ENCODE results near the gene PPP4R3A.
"Not testable (repeated sequence)": the region's sequence is repeated elsewhere in the genome, so short reads cannot be mapped to it uniquely, and the experiment has no call there.

Gene PPP4R3A

GRCh38 chr14:91494392-91495065 lies 15.6 kb downstream of the PPP4R3A start:
- peak overlapping the region; percentile 60 to 62 for H3K27ac Mint-ChIP-seq
- not testable (repeated sequence) for H3K27me3 Mint-ChIP-seq, H3K9me3 Mint-ChIP-seq, DNase-seq
- peaks cover 53 to 77% of the 10 kb centered on the region in 2 donors for H3K4me1 Mint-ChIP-seq (ENCODE audit: low read depth in 2 of 2)
- peaks cover 46% of the 10 kb centered on the region for H3K36me3 Mint-ChIP-seq (ENCODE audit: insufficient read depth)
- ATAC-seq (replicated peaks): peak; percentile 64
- peak overlapping the region; percentile 62 to 75 for H3K4me3 Mint-ChIP-seq

DNA sequence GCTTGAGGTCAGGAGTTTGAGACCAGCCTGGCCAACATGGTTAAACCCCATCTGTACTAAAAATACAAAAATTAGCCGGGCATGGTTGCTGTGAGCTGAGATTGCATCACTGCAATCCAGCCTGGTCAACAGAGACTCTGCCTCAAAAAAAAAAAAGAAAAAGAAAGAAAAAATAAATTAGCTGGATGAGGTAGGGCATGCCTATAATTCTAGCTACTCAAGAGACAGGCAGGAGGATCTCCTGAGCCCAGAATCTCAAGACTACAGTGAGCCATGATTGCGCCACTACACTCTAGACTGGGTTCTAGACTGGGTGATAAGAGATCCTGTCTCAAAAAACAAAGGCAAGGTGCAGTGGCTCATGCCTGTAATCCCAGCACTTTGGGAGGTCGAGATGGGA lies 16.9 kb downstream of the PPP4R3A start:
- H3K27ac Mint-ChIP-seq: peak overlapping the region in 1 of 2 donors; percentile 72
- no peak for ATAC-seq (replicated peaks)
- no peak for DNase-seq
- peaks cover 41% of the 10 kb centered on the region for H3K36me3 Mint-ChIP-seq (ENCODE audit: insufficient read depth)
- H3K27me3 Mint-ChIP-seq: no peaks in the 10 kb centered on the region
- peaks cover 51 to 77% of the 10 kb centered on the region in 2 donors for H3K4me1 Mint-ChIP-seq (ENCODE audit: low read depth in 2 of 2)
- no peak overlapping the region for H3K4me3 Mint-ChIP-seq
- no peaks in the 10 kb centered on the region for H3K9me3 Mint-ChIP-seq

- Mint-ChIP-seq H3K27me3 (no peaks in the 10 kb centered on the region), H3K36me3 (ENCODE audit: insufficient read depth) (peaks cover 85% of the 10 kb centered on the region), H3K4me3 (no peak overlapping the region), H3K9me3 (no peaks in the 10 kb centered on the region), H3K27ac (peak overlapping the region; percentile 2 to 4), H3K4me1 (ENCODE audit: low read depth in 2 of 2) (peaks cover 27 to 64% of the 10 kb centered on the region in 2 donors)
- ATAC-seq (replicated peaks): peak; percentile 54
- no peak for DNase-seq
These were observed 25.4 kb downstream of the PPP4R3A start for GRCh38 chr14:91484744-91485143.

- Mint-ChIP-seq H3K4me1 (ENCODE audit: low read depth in 2 of 2) (peaks cover 30 to 60% of the 10 kb centered on the region in 2 donors), H3K27me3 (no peaks in the 10 kb centered on the region), H3K9me3 (no peaks in the 10 kb centered on the region), H3K36me3 (ENCODE audit: insufficient read depth) (peaks cover 89% of the 10 kb centered on the region), H3K27ac (peak overlapping the region; percentile 2 to 86), H3K4me3 (no peak overlapping the region)
- ATAC-seq (replicated peaks) (peak; percentile 37), DNase-seq (peak in 1 of 3 experiments; percentile 21)
These were observed 25.9 kb downstream of the PPP4R3A start for GRCh38 chr14:91484186-91484585.

GRCh38 chr14:91482263-91483013 lies 27.7 kb downstream of the PPP4R3A start:
- Mint-ChIP-seq H3K4me3 (no peak overlapping the region), H3K4me1 (ENCODE audit: low read depth in 2 of 2) (peaks cover 41 to 65% of the 10 kb centered on the region in 2 donors)

GRCh38 chr14:91477388-91477787 lies 32.7 kb downstream of the PPP4R3A start:
- Mint-ChIP-seq H3K4me1 (ENCODE audit: low read depth in 2 of 2) (peaks cover 25 to 36% of the 10 kb centered on the region in 2 donors), H3K9me3 (no peaks in the 10 kb centered on the region), H3K27ac (peak overlapping the region; percentile 63 to 72), H3K36me3 (ENCODE audit: insufficient read depth) (peaks cover 99% of the 10 kb centered on the region), H3K4me3 (no peak overlapping the region), H3K27me3 (no peaks in the 10 kb centered on the region)
- DNase-seq: no peak
- ATAC-seq (replicated peaks): no peak

More at GRCh38 chr14:91482263-91483013, 27.7 kb downstream of the PPP4R3A start:
- no peak for ATAC-seq (replicated peaks)
- DNase-seq: no peak
- Mint-ChIP-seq H3K27me3 (no peaks in the 10 kb centered on the region), H3K27ac (peak overlapping the region; percentile 8 to 86), H3K9me3 (no peaks in the 10 kb centered on the region), H3K36me3 (ENCODE audit: insufficient read depth) (peaks cover 97% of the 10 kb centered on the region)

DNA sequence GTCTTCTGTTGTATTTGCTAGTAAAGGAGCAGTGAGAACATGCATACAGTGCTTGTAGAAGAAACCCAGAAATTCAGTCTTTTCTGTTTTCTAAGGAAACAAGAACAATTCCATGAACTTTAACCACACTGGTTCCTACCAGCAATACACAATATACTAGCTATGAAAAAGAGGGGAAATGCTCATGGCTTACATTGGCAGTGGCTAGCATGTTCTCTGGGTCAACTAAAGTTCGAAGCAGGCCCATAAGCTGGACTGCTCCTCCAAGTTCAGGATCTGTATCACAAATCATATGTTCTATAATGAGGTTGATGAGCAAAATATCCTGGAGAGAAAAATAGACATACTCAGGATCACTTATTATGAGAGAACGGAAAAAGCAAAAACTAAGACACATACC lies 37.1 kb downstream of the PPP4R3A start:
- ATAC-seq (replicated peaks) (no peak), DNase-seq (no peak)
- Mint-ChIP-seq H3K4me1 (ENCODE audit: low read depth in 2 of 2) (peaks cover 7 to 10% of the 10 kb centered on the region in 2 donors), H3K27ac (peak overlapping the region in 1 of 2 donors; percentile 38), H3K36me3 (ENCODE audit: insufficient read depth) (peaks cover 98% of the 10 kb centered on the region), H3K27me3 (no peaks in the 10 kb centered on the region), H3K9me3 (no peaks in the 10 kb centered on the region), H3K4me3 (no peak overlapping the region)

- no peaks in the 10 kb centered on the region for H3K27me3 Mint-ChIP-seq
- peaks cover 93% of the 10 kb centered on the region for H3K36me3 Mint-ChIP-seq (ENCODE audit: insufficient read depth)
- ATAC-seq (replicated peaks) (no peak), DNase-seq (no peak)
- peak overlapping the region in 1 of 2 donors; percentile 73 for H3K27ac Mint-ChIP-seq
- no peaks in the 10 kb centered on the region for H3K9me3 Mint-ChIP-seq
- H3K4me1 Mint-ChIP-seq (ENCODE audit: low read depth in 2 of 2): peaks cover 3 to 11% of the 10 kb centered on the region in 2 donors
- H3K4me3 Mint-ChIP-seq: no peak overlapping the region
These were observed 39.9 kb downstream of the PPP4R3A start for GRCh38 chr14:91470216-91470615.

DNA sequence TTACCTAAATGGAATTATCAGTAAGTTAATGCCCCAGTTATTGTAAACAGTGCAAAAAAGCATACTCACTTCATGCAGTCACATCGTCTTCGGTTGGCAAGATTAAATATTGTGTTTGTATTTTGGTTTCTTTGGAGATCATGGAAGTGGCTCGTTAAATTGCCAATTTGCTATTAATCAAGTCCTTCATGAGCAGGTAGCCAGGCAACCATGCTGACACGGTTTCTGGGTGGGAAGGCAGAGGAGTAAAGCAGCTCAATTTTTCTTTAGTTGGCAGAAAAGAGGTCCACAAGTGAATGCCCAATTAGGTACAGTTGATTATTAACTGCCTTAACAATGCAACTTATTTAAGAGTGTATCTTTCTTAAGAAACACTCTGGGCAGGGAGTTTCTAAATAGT lies 43.9 kb downstream of the PPP4R3A start:
- ATAC-seq (replicated peaks): no peak
- no peak for DNase-seq
- Mint-ChIP-seq H3K27ac (peak overlapping the region in 1 of 2 donors; percentile 72), H3K27me3 (no peaks in the 10 kb centered on the region), H3K4me3 (no peak overlapping the region), H3K4me1 (ENCODE audit: low read depth in 2 of 2) (peaks cover 0 to 8% of the 10 kb centered on the region in 2 donors), H3K9me3 (no peaks in the 10 kb centered on the region), H3K36me3 (ENCODE audit: insufficient read depth) (peaks cover 92% of the 10 kb centered on the region)

GRCh38 chr14:91464615-91465205 lies 45.4 kb downstream of the PPP4R3A start:
- no peak overlapping the region for H3K4me3 Mint-ChIP-seq
- H3K4me1 Mint-ChIP-seq (ENCODE audit: low read depth in 2 of 2): peaks cover 0 to 8% of the 10 kb centered on the region in 2 donors
- ATAC-seq (replicated peaks) (no peak), DNase-seq (no peak)
- no peaks in the 10 kb centered on the region for H3K27me3 Mint-ChIP-seq
- peak overlapping the region; percentile 76 to 85 for H3K27ac Mint-ChIP-seq
- H3K9me3 Mint-ChIP-seq: no peaks in the 10 kb centered on the region
- peaks cover 93% of the 10 kb centered on the region for H3K36me3 Mint-ChIP-seq (ENCODE audit: insufficient read depth)

DNA sequence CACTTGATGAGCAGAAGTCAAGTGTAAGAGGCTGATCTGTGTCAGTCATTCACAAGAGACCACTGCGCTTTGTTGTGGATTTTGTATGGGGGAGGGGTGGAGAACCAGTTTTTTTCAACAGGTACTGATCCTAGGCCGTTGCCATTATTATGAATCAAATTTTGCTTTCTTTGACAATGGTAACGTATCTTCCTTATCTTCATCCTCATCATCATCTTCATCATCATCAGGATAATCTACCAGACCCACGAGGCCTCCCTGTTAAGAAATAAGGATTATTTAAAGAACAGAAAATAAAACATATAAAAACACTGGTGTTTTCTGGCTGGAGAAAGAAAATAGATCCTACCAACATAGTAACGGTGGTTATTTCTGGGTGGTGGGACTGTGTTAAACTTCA lies 51.5 kb downstream of the PPP4R3A start:
- Mint-ChIP-seq H3K4me1 (ENCODE audit: low read depth in 2 of 2) (no peaks in the 10 kb centered on the region), H3K36me3 (ENCODE audit: insufficient read depth) (peaks cover 90% of the 10 kb centered on the region), H3K27me3 (no peaks in the 10 kb centered on the region), H3K27ac (no peak overlapping the region), H3K4me3 (no peak overlapping the region), H3K9me3 (no peaks in the 10 kb centered on the region)
- no peak for ATAC-seq (replicated peaks)
- no peak for DNase-seq

GRCh38 chr14:91456283-91456682 lies 53.8 kb downstream of the PPP4R3A start:
- DNase-seq (no peak), ATAC-seq (replicated peaks) (no peak)
- H3K36me3 Mint-ChIP-seq (ENCODE audit: insufficient read depth): peaks cover 67% of the 10 kb centered on the region
- no peaks in the 10 kb centered on the region for H3K9me3 Mint-ChIP-seq
- H3K27ac Mint-ChIP-seq: peak overlapping the region; percentile 9 to 41
- no peaks in the 10 kb centered on the region for H3K27me3 Mint-ChIP-seq
- no peak overlapping the region for H3K4me3 Mint-ChIP-seq
- H3K4me1 Mint-ChIP-seq (ENCODE audit: low read depth in 2 of 2): no peaks in the 10 kb centered on the region

GRCh38 chr14:91454580-91454979 lies 55.5 kb downstream of the PPP4R3A start:
- H3K4me3 Mint-ChIP-seq: no peak overlapping the region
- ATAC-seq (replicated peaks) (no peak), DNase-seq (no peak)
- H3K9me3 Mint-ChIP-seq: no peaks in the 10 kb centered on the region
- no peaks in the 10 kb centered on the region for H3K27me3 Mint-ChIP-seq
- no peaks in the 10 kb centered on the region for H3K4me1 Mint-ChIP-seq (ENCODE audit: low read depth in 2 of 2)
- peak overlapping the region; percentile 2 to 55 for H3K27ac Mint-ChIP-seq
- peaks cover 49% of the 10 kb centered on the region for H3K36me3 Mint-ChIP-seq (ENCODE audit: insufficient read depth)
